Measurements from ENCODE around the gene ETHE1.

The ETHE1 gene

DNA sequence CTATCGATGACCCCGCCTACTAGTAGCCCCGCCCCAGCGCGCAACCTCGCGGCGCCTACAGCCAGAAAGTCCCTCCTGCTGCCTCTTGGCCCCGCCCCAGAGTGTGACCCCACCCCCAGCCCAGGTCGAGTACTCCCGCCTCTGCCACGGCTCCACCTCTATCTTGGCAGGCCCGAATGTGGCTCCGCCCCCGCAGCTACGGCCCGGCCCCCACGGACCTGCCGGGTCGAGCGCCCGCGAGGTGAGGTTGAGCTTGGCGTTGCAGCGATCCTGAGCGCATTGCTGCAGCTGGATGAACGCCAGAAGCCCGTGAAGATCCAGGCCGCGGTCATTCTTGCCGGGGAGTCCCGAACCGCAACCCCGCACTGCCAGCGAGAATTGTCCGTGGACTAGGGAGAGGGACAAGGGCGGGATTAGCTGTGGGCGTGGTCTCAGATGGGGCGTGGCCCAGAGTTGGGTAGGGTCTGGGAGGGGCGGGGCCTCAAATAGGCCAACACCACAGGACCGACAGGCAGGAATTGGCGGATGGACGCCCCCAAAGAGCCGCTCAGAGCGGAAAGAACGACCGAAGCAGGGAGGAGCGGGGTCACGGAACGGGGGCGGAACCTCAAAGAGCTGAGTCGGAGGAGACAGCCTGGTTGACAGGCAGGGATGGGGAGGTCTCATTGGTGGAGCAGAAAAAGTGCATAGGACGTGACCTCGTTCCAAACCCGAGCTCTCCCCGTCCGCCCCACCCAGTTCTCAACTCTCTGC, 63.4 kb downstream of the ETHE1 start:
- DNase-seq, result peak; percentile 100

DNA sequence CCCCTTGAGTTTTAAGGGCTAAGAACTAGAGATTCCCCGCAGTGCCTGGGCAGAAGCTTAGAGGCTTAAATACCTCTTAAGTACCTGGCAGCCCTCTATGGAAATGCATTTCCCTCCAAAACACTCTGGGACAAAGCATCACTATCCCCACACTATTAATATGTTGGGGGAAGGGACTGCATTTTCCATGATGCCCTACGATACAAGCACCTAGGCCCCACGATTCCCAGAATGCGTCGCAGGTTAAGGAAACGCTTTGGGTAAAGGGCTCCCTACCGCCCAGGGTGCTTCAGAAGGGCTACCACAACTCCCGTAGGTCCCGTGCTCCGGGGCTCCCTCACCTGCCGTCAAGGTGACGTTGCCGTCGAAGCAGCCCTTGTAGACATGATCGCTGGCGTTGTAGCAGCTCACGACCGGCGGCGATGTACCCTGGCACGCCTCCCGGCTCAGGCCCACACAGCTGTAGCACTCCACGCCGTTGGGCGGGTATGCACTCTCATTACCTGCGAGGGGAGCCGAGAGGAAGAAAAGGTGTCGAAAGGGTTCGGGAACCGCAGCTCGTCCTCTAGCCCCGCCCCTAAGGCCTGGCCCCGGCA, 64.1 kb downstream of the ETHE1 start:
- no peak for DNase-seq

DNA sequence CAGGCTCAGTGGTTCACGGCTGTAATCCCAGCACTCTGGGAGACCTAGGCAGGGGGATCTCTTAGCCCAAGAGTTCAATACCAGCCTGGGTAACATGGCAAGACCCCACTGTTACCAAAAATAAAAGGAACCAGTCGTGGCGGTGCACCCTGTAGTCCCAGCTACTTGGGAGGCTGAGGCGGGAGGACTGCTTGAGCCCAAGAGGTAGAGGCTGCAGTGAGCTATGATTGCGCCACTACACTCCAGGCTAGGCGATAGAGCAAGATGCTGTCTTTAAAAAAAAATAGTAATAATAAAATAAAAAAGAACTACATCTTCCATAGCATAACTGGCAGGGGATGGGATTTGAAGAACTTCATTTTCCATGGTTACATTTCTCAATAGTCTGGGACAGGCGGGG, 64.6 kb downstream of the ETHE1 start:
- DNase-seq, result no peak

DNA sequence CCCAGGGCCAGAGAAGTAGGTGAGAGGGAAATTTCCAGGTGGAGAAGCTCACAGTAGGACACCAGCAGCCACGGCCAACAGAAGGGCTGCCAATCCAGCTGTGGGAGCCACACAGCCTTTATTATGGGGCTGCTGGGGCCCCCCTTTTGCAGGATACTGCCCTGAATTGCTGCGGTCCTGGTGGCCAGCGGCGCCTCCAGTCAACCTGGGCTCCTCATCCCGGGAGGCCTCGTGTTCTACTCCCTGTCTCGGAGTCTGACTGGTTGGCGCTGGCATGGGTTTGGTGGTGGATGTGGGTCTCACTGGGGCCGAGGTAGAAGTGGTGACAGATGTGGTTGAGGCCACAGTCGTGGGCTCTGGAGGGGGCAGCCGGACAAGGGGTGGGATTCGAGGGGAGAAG, 65.7 kb downstream of the ETHE1 start:
- no peak for DNase-seq

DNA sequence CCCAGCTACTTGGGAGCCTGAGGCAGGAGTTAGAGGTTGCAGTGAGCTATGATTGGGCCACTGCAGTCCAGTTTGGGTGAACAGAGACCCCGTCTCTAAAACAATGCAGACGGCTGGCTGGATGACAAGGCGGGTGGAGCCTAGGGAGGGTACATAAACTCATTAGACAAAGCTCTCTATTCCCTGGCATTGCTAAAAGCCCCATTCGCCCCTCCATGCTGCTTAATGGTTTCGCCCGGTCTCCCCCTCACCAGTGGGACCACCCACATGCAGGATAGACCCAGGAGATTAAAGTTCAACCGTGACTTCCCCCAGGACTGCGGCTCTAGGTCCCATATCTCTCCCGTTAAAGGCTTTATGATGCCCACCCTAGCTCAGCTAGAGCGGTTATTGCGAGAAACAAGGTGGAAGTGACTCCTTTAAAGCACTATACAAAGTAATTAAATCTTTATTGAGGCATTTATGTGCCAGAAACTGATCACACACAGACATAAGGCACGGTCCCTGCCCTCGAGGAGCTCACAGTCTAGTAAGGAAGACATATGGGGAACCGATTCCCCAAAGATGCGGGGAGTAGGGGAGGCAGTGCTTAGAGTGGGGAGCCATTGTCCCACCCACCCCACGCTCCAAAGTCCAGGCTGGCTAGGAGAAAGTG, 66.5 kb downstream of the ETHE1 start:
- no peak for DNase-seq

DNA sequence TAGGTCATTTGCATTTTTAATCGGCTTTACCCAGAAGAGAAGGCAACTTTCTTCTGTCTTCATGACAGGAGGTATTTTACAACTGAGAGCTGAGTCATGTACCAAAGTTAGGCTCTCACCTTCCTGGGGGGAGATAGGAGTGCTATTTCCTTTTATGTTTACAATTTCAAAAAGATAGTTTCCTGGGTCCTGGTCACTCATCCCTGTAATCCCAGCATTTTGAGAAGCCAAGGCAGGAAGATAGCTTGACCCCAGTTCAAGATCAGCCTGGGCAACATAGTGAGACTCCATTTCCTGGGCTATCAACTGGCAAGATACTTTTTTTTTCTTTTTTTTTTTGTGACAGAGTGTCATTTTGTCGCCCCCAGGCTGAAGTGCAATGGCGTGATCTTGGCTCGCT, 69.2 kb downstream of the ETHE1 start:
- DNase-seq, result no peak

All from stimulated activated CD4-positive, alpha-beta T cell treated with anti-CD3 and anti-CD28 coated beads, Interleukin-4, amount 100 ng/mL, for 1 hour (primary cell).